GM19324 (cell line): Measurements from ENCODE around the gene SMYD1.

Experiments
- ATAC-seq: cut with Tn5 transposase; IDR thresholded peaks from one replicate; pipeline ENCODE4 v1.9.1; 2021; ENCODE audit warnings: mild to moderate bottlenecking, moderate library complexity; ENCODE audit not compliant: unreplicated experiment, low FRiP score

SMYD1 gene

GRCh38 chr2:88117973-88118372 lies 50.3 kb downstream of the SMYD1 start:
- ATAC-seq = no peak

- no peak for ATAC-seq
These were observed 54.1 kb downstream of the SMYD1 start for GRCh38 chr2:88121678-88122077.

- no peak for ATAC-seq
These were observed 54.7 kb downstream of the SMYD1 start for GRCh38 chr2:88122141-88122884.

- ATAC-seq = no peak
These were observed 55.7 kb downstream of the SMYD1 start for GRCh38 chr2:88123164-88123974.

- ATAC-seq = no peak
These were observed 56.6 kb downstream of the SMYD1 start for GRCh38 chr2:88123975-88124917.

- no peak for ATAC-seq
These were observed 57.8 kb downstream of the SMYD1 start for GRCh38 chr2:88125344-88125923.

- no peak for ATAC-seq
These were observed 58.5 kb downstream of the SMYD1 start for GRCh38 chr2:88125924-88126771.

- no peak for ATAC-seq
These were observed 59.4 kb downstream of the SMYD1 start for GRCh38 chr2:88126772-88127637.

GRCh38 chr2:88127638-88127887 lies 59.9 kb downstream of the SMYD1 start:
- no peak for ATAC-seq

- no peak for ATAC-seq
These were observed 60.4 kb downstream of the SMYD1 start, which contains the start of gene FABP1 for GRCh38 chr2:88127888-88128653. FABP1 (minus strand) TSS chr2:88128062; CDS start chr2:88128017, 45 bp downstream.

- ATAC-seq = no peak
These were observed 61.2 kb downstream of the SMYD1 start for GRCh38 chr2:88128654-88129312.

- ATAC-seq = no peak
These were observed 61.8 kb downstream of the SMYD1 start for GRCh38 chr2:88129313-88129959.

GRCh38 chr2:88131201-88131998 lies 63.8 kb downstream of the SMYD1 start:
- no peak for ATAC-seq

GRCh38 chr2:88131999-88132368 lies 64.4 kb downstream of the SMYD1 start:
- ATAC-seq = no peak

- ATAC-seq = no peak
These were observed 66.2 kb downstream of the SMYD1 start for GRCh38 chr2:88133875-88134274.

GRCh38 chr2:88136817-88137216 lies 69.2 kb downstream of the SMYD1 start:
- ATAC-seq = no peak
